HCT116 (cell line): ENCODE results near the gene NINJ2. TPM values are rescaled to one million over a fixed set of nuclear protein-coding genes. Genes with fewer than 3 reads are reported as not detected.

ENCODE experiments used
- ATAC-seq: fragments of 200-7000 bp; cut with Tn5 transposase; 2 replicates; pipeline ENCODE4 v1.9.1; 2020; ENCODE audit warnings: mild to moderate bottlenecking, moderate library complexity
- BruUV-seq: library from RNA; stranded (reverse); fragments of 400-500 nt; replicated peaks from 2 replicates; lab custom pipeline; 2021; lab: Mats Ljungman, UMichigan
- CTCF ChIA-PET: fragments of 300-600 bp; sonication (Branson Sonifier 250); formaldehyde crosslinking; loops from one replicate; lab custom pipeline; 2021; ENCODE audit warnings: antibody characterized with exemption; lab: Charles Lee
- POLR2A ChIA-PET: fragments of 300-600, 350-600 bp; sonication (Branson Sonifier 250); formaldehyde crosslinking; loops from one replicate; lab custom pipeline; 2021; ENCODE audit warnings: antibody characterized with exemption; lab: Charles Lee
- RAD21 ChIA-PET, 2 experiments: fragments of 300-600 bp; sonication (Branson Sonifier 250); formaldehyde crosslinking; loops; one replicate each; lab custom pipeline; 2023; ENCODE audit warnings: low total read pairs in 2 of 2; ENCODE audit not compliant: uncharacterized antibody in 2 of 2, unreplicated experiment in 2 of 2, low non-redundant PET in 1 of 2; lab: Charles Lee
- DNase-seq: peaks from one replicate; pipeline ENCODE4 v3.0.0-alpha.2; 2010; ENCODE audit warnings: low read depth, low spot score
- H2AFZ ChIP-seq: fragments of 200-600 bp; shearing (Covaris generic), sonication (generic); 2 replicates; pipeline ENCODE4 v1.6.1; 2017; ENCODE audit warnings: low read depth, mixed run types, mixed read lengths, antibody characterized with exemption, low read length; ENCODE audit not compliant: poor library complexity, severe bottlenecking
- H3K27ac ChIP-seq: 2 replicates; pipeline ENCODE4 v1.5.1; 2012; ENCODE audit warnings: low read depth, low read length
- H3K27me3 ChIP-seq: fragments of 200-600 bp; sonication (generic); 2 replicates; pipeline ENCODE4 v1.6.1; 2016; ENCODE audit warnings: mixed run types, low read length, mixed read lengths; ENCODE audit not compliant: insufficient read depth
- H3K36me3 ChIP-seq, 2 experiments: fragments of 200-500 bp in 1 of 2; fragments of 200-600 bp in 1 of 2; sonication (Bioruptor generic) in 1 of 2; sonication (generic) in 1 of 2; 2 replicates each; pipeline versions ENCODE4 v1.5.1 to v1.6.1; 2014 to 2016; ENCODE audit warnings: low read length in 2 of 2, inconsistent platforms in 1 of 2, mixed read lengths in 1 of 2, mixed run types in 1 of 2; ENCODE audit not compliant: insufficient read depth in 2 of 2, control insufficient read depth in 1 of 2
- H3K4me1 ChIP-seq, 2 experiments: fragments of 200-600 bp in 1 of 2; sonication (generic) in 1 of 2; 2 replicates each; pipeline versions ENCODE4 v1.5.1 to v1.6.1; 2012 to 2017; ENCODE audit warnings: low read length in 2 of 2, inconsistent platforms in 1 of 2, mild to moderate bottlenecking in 1 of 2, mixed read lengths in 1 of 2, mixed run types in 1 of 2, moderate library complexity in 1 of 2; ENCODE audit not compliant: insufficient read depth in 2 of 2, control insufficient read depth in 1 of 2
- H3K4me2 ChIP-seq: fragments of 200-600 bp; sonication (generic); 2 replicates; pipeline ENCODE4 v1.6.1; 2017; ENCODE audit warnings: mixed run types, low read length, mixed read lengths
- H3K4me3 ChIP-seq, 2 experiments: fragments of 200-600 bp in 1 of 2; sonication (generic) in 1 of 2; replicated peaks in 1 of 2; 2 replicates each; pipeline ENCODE4 v1.5.1; 2011 to 2016; ENCODE audit warnings: low read length in 2 of 2, control low read depth in 1 of 2, low read depth in 1 of 2, mild to moderate bottlenecking in 1 of 2, mixed read lengths in 1 of 2, mixed run types in 1 of 2
- H3K79me2 ChIP-seq: fragments of 200-600 bp; sonication (generic); 2 replicates; pipeline ENCODE4 v1.6.1; 2017; ENCODE audit warnings: mild to moderate bottlenecking, mixed run types, low read length, moderate library complexity, mixed read lengths; ENCODE audit not compliant: insufficient read depth
- H3K9ac ChIP-seq: fragments of 200-600 bp; sonication (generic); 2 replicates; pipeline ENCODE4 v1.6.1; 2016; ENCODE audit warnings: low read length, mixed read lengths
- H3K9me2 ChIP-seq: fragments of 200-600 bp; sonication (generic), shearing (Covaris generic); 2 replicates; pipeline ENCODE4 v1.6.1; 2017; ENCODE audit warnings: mixed run types, mild to moderate bottlenecking, moderate library complexity; ENCODE audit not compliant: insufficient read depth
- H3K9me3 ChIP-seq, 2 experiments: fragments of 200-500 bp in 1 of 2; fragments of 200-600 bp in 1 of 2; sonication (Bioruptor generic) in 1 of 2; sonication (generic) in 1 of 2; 2 replicates each; pipeline ENCODE4 v1.6.1; 2014 to 2017; ENCODE audit warnings: low read length in 2 of 2, mixed read lengths in 2 of 2, inconsistent platforms in 1 of 2, low read depth in 1 of 2, mild to moderate bottlenecking in 1 of 2, mixed run types in 1 of 2, moderate library complexity in 1 of 2; ENCODE audit not compliant: control insufficient read depth in 1 of 2, insufficient read depth in 1 of 2
- H4K20me1 ChIP-seq: fragments of 200-600 bp; sonication (generic), shearing (Covaris generic); 2 replicates; pipeline ENCODE4 v1.6.1; 2017; ENCODE audit warnings: mixed run types, mild to moderate bottlenecking, moderate library complexity; ENCODE audit not compliant: insufficient read depth
- CTCF ChIP-seq, 3 experiments: fragments of 200-600 bp in 1 of 3; sonication (generic) in 1 of 3; IDR thresholded peaks in 2 of 3; conservative IDR thresholded peaks in 1 of 3; 2 replicates each; pipeline ENCODE4 v1.5.1; 2012 to 2017; ENCODE audit warnings: low read depth in 2 of 3, low read length in 2 of 3, antibody characterized with exemption in 1 of 3, borderline replicate concordance in 1 of 3, control low read depth in 1 of 3, mild to moderate bottlenecking in 1 of 3, mixed read lengths in 1 of 3, mixed run types in 1 of 3, moderate library complexity in 1 of 3; ENCODE audit not compliant: insufficient read depth in 1 of 3
- EZH2 ChIP-seq: fragments of 200-600 bp; sonication (generic); IDR thresholded peaks from 2 replicates; pipeline ENCODE4 v1.6.1; 2017; ENCODE audit warnings: antibody characterized with exemption, mixed run types
- MAX ChIP-seq: IDR thresholded peaks from 2 replicates; pipeline ENCODE4 v1.6.1; 2012
- YY1 ChIP-seq: IDR thresholded peaks from 2 replicates; pipeline ENCODE4 v1.6.1; 2011; ENCODE audit warnings: low read length, low read depth, moderate library complexity, mild to moderate bottlenecking; ENCODE audit not compliant: insufficient replicate concordance; ENCODE audit errors: extremely low read depth
- intact Hi-C: fragments of 100-400 bp; cut with micrococcal nuclease; formaldehyde crosslinking; loops from 2 replicates; pipeline ENCODE4 v1.10.0; 2022
- total RNA-seq: library from RNA; stranded (reverse); gene quantifications from one replicate; pipeline ENCODE4 v1.2.1, GENCODE V29; 2021; ENCODE audit not compliant: unreplicated experiment

The NINJ2 gene
- total RNA-seq, 1 experiment from 2014 or later, result not detected

- POLR2A ChIA-PET, result no interaction called here
- no peaks in the 10 kb centered on the region for H4K20me1 ChIP-seq
- RAD21 ChIA-PET, result no interaction called here
Measured at GRCh38 chr12:533718-534117, 129.5 kb downstream of the NINJ2 start.

More at GRCh38 chr12:533718-534117, 129.5 kb downstream of the NINJ2 start:
- Histone ChIP-seq H3K9me3 (peaks cover 5 to 7% of the 10 kb centered on the region in 2 experiments; a peak in 2 of 4 replicates), H3K4me3 (no peak overlapping the region), H3K27me3 (no peaks in the 10 kb centered on the region), H3K9me2 (no peaks in the 10 kb centered on the region), H3K9ac (no peak overlapping the region), H3K36me3 (no peaks in the 10 kb centered on the region), H3K27ac (no peak overlapping the region), H3K4me2 (no peak overlapping the region), H2AFZ (no peak overlapping the region), H3K4me1 (peaks cover 14% of the 10 kb centered on the region in 2 experiments), H3K79me2 (no peaks in the 10 kb centered on the region)
- CTCF ChIA-PET, result no interaction called here
- no TSS peak for BruUV-seq
- no peak for TF ChIP-seq CTCF (IDR thresholded peaks at IDR 0.05 in 2 of 3, conservative IDR thresholded peaks at IDR 0.05 in 1 of 3; ENCODE audit: borderline replicate concordance in 1 of 3, insufficient read depth in 1 of 3, low read depth in 2 of 3, low read length in 2 of 3)
- TF ChIP-seq EZH2, result no peak
- no peak for TF ChIP-seq MAX
- TF ChIP-seq YY1, result no peak
- ATAC-seq, result no peak
- intact Hi-C loops, result no loop called here
- no peak for DNase-seq
